Stimulated activated CD4-positive, alpha-beta T cell treated with anti-CD3 and anti-CD28 coated beads, Interleukin-1b, Interleukin-23, amount 100 ng/mL, for 48 hours (primary cell): ENCODE measurements around the gene TSSK6.
"Not testable (repeated sequence)": the region's sequence is repeated elsewhere in the genome, so short reads cannot be mapped to it uniquely, and the experiment has no call there.

Source experiments
- DNase-seq: peaks from one replicate; pipeline ENCODE4 v3.0.0-alpha.2; 2020

TSSK6 gene

GRCh38 chr19:19486343-19487076 lies 28.8 kb downstream of the TSSK6 start:
- DNase-seq: no peak

GRCh38 chr19:19485998-19486290 lies 29.4 kb downstream of the TSSK6 start:
- DNase-seq: no peak

- no peak for DNase-seq
Observed at GRCh38 chr19:19485161-19485997, 30.0 kb downstream of the TSSK6 start.

- DNase-seq: no peak
Observed at GRCh38 chr19:19482809-19483596, 32.3 kb downstream of the TSSK6 start.

- no peak for DNase-seq
Observed at GRCh38 chr19:19480688-19481087, 34.7 kb downstream of the TSSK6 start.

- DNase-seq: no peak
Observed at GRCh38 chr19:19477705-19478383, 37.5 kb downstream of the TSSK6 start.

- DNase-seq: no peak
Observed at GRCh38 chr19:19475849-19476828, 39.2 kb downstream of the TSSK6 start.

- DNase-seq: no peak
Observed at GRCh38 chr19:19475015-19475765, 40.2 kb downstream of the TSSK6 start.

- not testable (repeated sequence) for DNase-seq
Observed at GRCh38 chr19:19472106-19472505, 43.2 kb downstream of the TSSK6 start.

- DNase-seq: no peak
Observed at GRCh38 chr19:19471682-19472081, 43.7 kb downstream of the TSSK6 start.

- DNase-seq: no peak
Observed at GRCh38 chr19:19470579-19470978, 44.8 kb downstream of the TSSK6 start.

GRCh38 chr19:19468424-19469050 lies 46.8 kb downstream of the TSSK6 start:
- no peak for DNase-seq

- DNase-seq: no peak
Observed at GRCh38 chr19:19466201-19466600, 49.1 kb downstream of the TSSK6 start.

- no peak for DNase-seq
Observed at GRCh38 chr19:19465436-19466070, 49.8 kb downstream of the TSSK6 start.

GRCh38 chr19:19464339-19465098 lies 50.8 kb downstream of the TSSK6 start:
- DNase-seq: no peak
